Left cardiac atrium (tissue), 4 donors: ENCODE data around the gene P4HA1. TPM values are rescaled to one million over a fixed set of nuclear protein-coding genes. Genes with fewer than 3 reads are reported as not detected.
"Not testable (repeated sequence)": the region's sequence is repeated elsewhere in the genome, so short reads cannot be mapped to it uniquely, and the experiment has no call there.

ENCODE experiments used
- ATAC-seq, 2 donors: fragments of 200-7000 bp; cut with Tn5 transposase; one replicate each; pipeline ENCODE4 v1.9.1; 2020; ENCODE audit warnings: mild to moderate bottlenecking in 2 of 2, moderate library complexity in 2 of 2
- DNase-seq: peaks from one replicate; pipeline ENCODE4 v3.0.0-alpha.2; 2020
- intact Hi-C, 2 donors: fragments of 100-400 bp; cut with DNase I; formaldehyde crosslinking; loops; one replicate each; pipeline versions ENCODE4 v1.14.1 to v1.15.1; 2022 to 2023
- long read RNA-seq: library from polyadenylated mRNA; unstranded; transcript quantifications from one replicate; pipeline ENCODE4 v2.0.0, GENCODE V29; 2021
- total RNA-seq, 2 donors: library from RNA; stranded (reverse); fragmentation: NEBNext Ultra II Directional; extraction: Animal tissue kit (Norgen Biotek cat#: 25700); gene quantifications; one replicate each; pipeline ENCODE4 v1.2.1, GENCODE V29; 2021
- donor health status: DM: no; HTN: yes; CAD: no.
- donor health status: DM: no; HTN: yes; CAD: no; lungs with severe emphysema.
- donor health status: DM: yes; HTN: yes; CAD: no.
- donor health status: Dilated cardiomyopathy.

The P4HA1 gene
- total RNA-seq: 10 to 100 TPM; 41.0 to 51.0 TPM
- long read RNA-seq, transcript P4HA1-203 (15 exons, 2,727 nt): minor isoform, 25 of 80 reads
- long read RNA-seq, transcript P4HA1-202 (15 exons, 2,727 nt): major isoform, 45 of 80 reads
- long read RNA-seq, partial matches to known transcripts: 4 of 80 reads
- long read RNA-seq, other reads (novel, unspliced or antisense): 6 of 80 reads

- DNase-seq (peak; percentile 100), ATAC-seq (peak; percentile 97 to 98)
- intact Hi-C loops: loop anchor here in 1 of 2 donors (10.0 kb wide), 1 partner anchor 68 kb away; the partner anchor contains the start of genes ECD and FAM149B1
Observed at GRCh38 chr10:73096449-73097304, at the start of gene P4HA1. TSS of gene P4HA1 (minus strand) at chr10:73096866. CDS start at chr10:73074883, 21,983 bp downstream.

- no peak for ATAC-seq
- no peak for DNase-seq
- intact Hi-C loops: loop anchor here in 1 of 2 donors (10.0 kb wide), 1 partner anchor 97 kb away; no protein-coding TSS in a partner anchor
Observed at GRCh38 chr10:73141603-73142002, 44.9 kb upstream of the P4HA1 start.

GRCh38 chr10:73139251-73139650 lies 42.6 kb upstream of the P4HA1 start:
- ATAC-seq (peak in 1 of 2 donors; percentile 59), DNase-seq (no peak)
- intact Hi-C loops: no loop called here

GRCh38 chr10:73136627-73137026 lies 40.0 kb upstream of the P4HA1 start:
- intact Hi-C loops: no loop called here
- DNase-seq: no peak
- no peak for ATAC-seq

- ATAC-seq: no peak
- intact Hi-C loops: no loop called here
- DNase-seq: no peak
Observed at GRCh38 chr10:73134727-73135126, 38.1 kb upstream of the P4HA1 start.

GRCh38 chr10:73131913-73132686 lies 35.4 kb upstream of the P4HA1 start:
- no peak for ATAC-seq
- no peak for DNase-seq
- intact Hi-C loops: no loop called here

GRCh38 chr10:73131301-73131700 lies 34.6 kb upstream of the P4HA1 start:
- intact Hi-C loops: no loop called here

GRCh38 chr10:73126343-73126742 lies 29.7 kb upstream of the P4HA1 start:
- intact Hi-C loops: no loop called here
- ATAC-seq: no peak
- no peak for DNase-seq

More at GRCh38 chr10:73131301-73131700, 34.6 kb upstream of the P4HA1 start:
- DNase-seq (no peak), ATAC-seq (no peak)

- intact Hi-C loops: no loop called here
- no peak for ATAC-seq
Observed at GRCh38 chr10:73119952-73120351, 23.3 kb upstream of the P4HA1 start.

GRCh38 chr10:73119457-73119856 lies 22.8 kb upstream of the P4HA1 start:
- intact Hi-C loops: no loop called here
- ATAC-seq (no peak), DNase-seq (no peak)

More at GRCh38 chr10:73119952-73120351, 23.3 kb upstream of the P4HA1 start:
- DNase-seq: no peak

GRCh38 chr10:73117976-73118743 lies 21.5 kb upstream of the P4HA1 start:
- DNase-seq (no peak), ATAC-seq (peak; percentile 57 to 66)
- intact Hi-C loops: no loop called here

- ATAC-seq: no peak
- no peak for DNase-seq
- intact Hi-C loops: no loop called here
Observed at GRCh38 chr10:73116017-73116416, 19.4 kb upstream of the P4HA1 start.

GRCh38 chr10:73113551-73113950 lies 16.9 kb upstream of the P4HA1 start:
- DNase-seq (no peak), ATAC-seq (no peak)
- intact Hi-C loops: no loop called here

- ATAC-seq, DNase-seq, intact Hi-C loops: not testable (repeated sequence)
Observed at GRCh38 chr10:73112032-73112431, 15.4 kb upstream of the P4HA1 start.

GRCh38 chr10:73110345-73110849 lies 13.7 kb upstream of the P4HA1 start, which contains the start of gene NUDT13:
TSS of gene NUDT13 (plus strand) at chr10:73110455. CDS start at chr10:73114366, 3,911 bp downstream.
- ATAC-seq (peak; percentile 97 to 98), DNase-seq (peak; percentile 71)
- intact Hi-C loops: no loop called here

- intact Hi-C loops, DNase-seq, ATAC-seq: not testable (repeated sequence)
Observed at GRCh38 chr10:73109248-73109652, 12.6 kb upstream of the P4HA1 start.

GRCh38 chr10:73106301-73106700 lies 9.6 kb upstream of the P4HA1 start:
- DNase-seq: no peak
- intact Hi-C loops: no loop called here

GRCh38 chr10:73099141-73099540 lies 2.5 kb upstream of the P4HA1 start:
- intact Hi-C loops: loop anchor here in 1 of 2 donors (10.0 kb wide), 1 partner anchor 66 kb away; the partner anchor contains the start of genes ECD and FAM149B1
- no peak for ATAC-seq
- DNase-seq: no peak

More at GRCh38 chr10:73106301-73106700, 9.6 kb upstream of the P4HA1 start:
- no peak for ATAC-seq
